ENCODE measurements around the gene FGF8. TPM values are rescaled to one million over a fixed set of nuclear protein-coding genes. Genes with fewer than 3 reads are reported as not detected.

FGF8 gene
- total and polyA plus RNA-seq, 10 of the 15 experiments (the other 5 are each of a cell fraction or from before 2014, with no cell fraction given) = 0.08 to 0.43 (median 0.17) TPM; not detected in 7

GRCh38 chr10:101778781-101779543 lies 3.0 kb upstream of the FGF8 start (continued):
- TF ChIP-seq MAX (IDR thresholded peaks at IDR 0.05; ENCODE audit: low read depth, low read length) (no peak), CREB1 (IDR thresholded peaks at IDR 0.05; ENCODE audit: low read depth) (peak; percentile 45; the same call in 1 of the 2 replicates), ASH2L (IDR thresholded peaks at IDR 0.05; ENCODE audit: borderline replicate concordance, low read depth) (no peak), CBX3 (IDR thresholded peaks at IDR 0.05; ENCODE audit: borderline replicate concordance, low read depth) (no peak), SPI1 (IDR thresholded peaks at IDR 0.05; ENCODE audit: borderline replicate concordance, insufficient read depth, low read depth, low read length) (no peak), RELB (IDR thresholded peaks at IDR 0.05; ENCODE audit: low read depth) (no peak), ATF7 (IDR thresholded peaks at IDR 0.05; ENCODE audit: low read depth) (no peak), PKNOX1 (IDR thresholded peaks at IDR 0.05) (peak; percentile 95), CHD2 (IDR thresholded peaks at IDR 0.05; ENCODE audit: borderline replicate concordance, low read depth, low read length) (peak; percentile 37; the same call in 1 of the 2 replicates), FOS (IDR thresholded peaks at IDR 0.05; ENCODE audit: borderline replicate concordance, extremely low read depth, insufficient read length) (no peak), PAX8 (IDR thresholded peaks at IDR 0.05) (no peak), POLR2AphosphoS5 (IDR thresholded peaks at IDR 0.05; ENCODE audit: low read length) (no peak), SMC3 (IDR thresholded peaks at IDR 0.05; ENCODE audit: borderline replicate concordance, low read length) (no peak), PAX5 (IDR thresholded peaks at IDR 0.05; ENCODE audit: borderline replicate concordance, low read depth, low read length) (no peak), HDGF (IDR thresholded peaks at IDR 0.05) (peak; percentile 88; the same call in 1 of the 2 replicates), POLR2A (IDR thresholded peaks at IDR 0.05; ENCODE audit: low read depth, low read length) (0 out of 2 replicates have a peak, but pooled peaks have one; percentile 18), NR2C1 (IDR thresholded peaks at IDR 0.05) (no peak), ZNF207 (IDR thresholded peaks at IDR 0.05; ENCODE audit: borderline replicate concordance) (no peak), IKZF2 (IDR thresholded peaks at IDR 0.05) (peak; percentile 9 to 15; a peak in 1 of 4 replicates), NBN (IDR thresholded peaks at IDR 0.05) (0 out of 2 replicates have a peak, but pooled peaks have one; percentile 61)
- TF ChIP-seq, protein P1, sequence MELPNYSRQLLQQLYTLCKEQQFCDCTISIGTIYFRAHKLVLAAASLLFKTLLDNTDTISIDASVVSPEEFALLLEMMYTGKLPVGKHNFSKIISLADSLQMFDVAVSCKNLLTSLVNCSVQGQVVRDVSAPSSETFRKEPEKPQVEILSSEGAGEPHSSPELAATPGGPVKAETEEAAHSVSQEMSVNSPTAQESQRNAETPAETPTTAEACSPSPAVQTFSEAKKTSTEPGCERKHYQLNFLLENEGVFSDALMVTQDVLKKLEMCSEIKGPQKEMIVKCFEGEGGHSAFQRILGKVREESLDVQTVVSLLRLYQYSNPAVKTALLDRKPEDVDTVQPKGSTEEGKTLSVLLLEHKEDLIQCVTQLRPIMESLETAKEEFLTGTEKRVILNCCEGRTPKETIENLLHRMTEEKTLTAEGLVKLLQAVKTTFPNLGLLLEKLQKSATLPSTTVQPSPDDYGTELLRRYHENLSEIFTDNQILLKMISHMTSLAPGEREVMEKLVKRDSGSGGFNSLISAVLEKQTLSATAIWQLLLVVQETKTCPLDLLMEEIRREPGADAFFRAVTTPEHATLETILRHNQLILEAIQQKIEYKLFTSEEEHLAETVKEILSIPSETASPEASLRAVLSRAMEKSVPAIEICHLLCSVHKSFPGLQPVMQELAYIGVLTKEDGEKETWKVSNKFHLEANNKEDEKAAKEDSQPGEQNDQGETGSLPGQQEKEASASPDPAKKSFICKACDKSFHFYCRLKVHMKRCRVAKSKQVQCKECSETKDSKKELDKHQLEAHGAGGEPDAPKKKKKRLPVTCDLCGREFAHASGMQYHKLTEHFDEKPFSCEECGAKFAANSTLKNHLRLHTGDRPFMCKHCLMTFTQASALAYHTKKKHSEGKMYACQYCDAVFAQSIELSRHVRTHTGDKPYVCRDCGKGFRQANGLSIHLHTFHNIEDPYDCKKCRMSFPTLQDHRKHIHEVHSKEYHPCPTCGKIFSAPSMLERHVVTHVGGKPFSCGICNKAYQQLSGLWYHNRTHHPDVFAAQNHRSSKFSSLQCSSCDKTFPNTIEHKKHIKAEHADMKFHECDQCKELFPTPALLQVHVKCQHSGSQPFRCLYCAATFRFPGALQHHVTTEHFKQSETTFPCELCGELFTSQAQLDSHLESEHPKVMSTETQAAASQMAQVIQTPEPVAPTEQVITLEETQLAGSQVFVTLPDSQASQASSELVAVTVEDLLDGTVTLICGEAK (IDR thresholded peaks at IDR 0.05; ENCODE audit: borderline replicate concordance) = no peak
- TF ChIP-seq, protein P2, sequence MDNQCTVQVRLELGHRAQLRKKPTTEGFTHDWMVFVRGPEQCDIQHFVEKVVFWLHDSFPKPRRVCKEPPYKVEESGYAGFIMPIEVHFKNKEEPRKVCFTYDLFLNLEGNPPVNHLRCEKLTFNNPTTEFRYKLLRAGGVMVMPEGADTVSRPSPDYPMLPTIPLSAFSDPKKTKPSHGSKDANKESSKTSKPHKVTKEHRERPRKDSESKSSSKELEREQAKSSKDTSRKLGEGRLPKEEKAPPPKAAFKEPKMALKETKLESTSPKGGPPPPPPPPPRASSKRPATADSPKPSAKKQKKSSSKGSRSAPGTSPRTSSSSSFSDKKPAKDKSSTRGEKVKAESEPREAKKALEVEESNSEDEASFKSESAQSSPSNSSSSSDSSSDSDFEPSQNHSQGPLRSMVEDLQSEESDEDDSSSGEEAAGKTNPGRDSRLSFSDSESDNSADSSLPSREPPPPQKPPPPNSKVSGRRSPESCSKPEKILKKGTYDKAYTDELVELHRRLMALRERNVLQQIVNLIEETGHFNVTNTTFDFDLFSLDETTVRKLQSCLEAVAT (IDR thresholded peaks at IDR 0.05) = 0 out of 2 replicates have a peak, but pooled peaks have one; percentile 52
